GM19397 (cell line): ENCODE measurements around the gene APOC1.
A peak's percentile ranks its signal among the peaks of the same experiment; 100 is the strongest.
"Not testable (repeated sequence)": the region's sequence is repeated elsewhere in the genome, so short reads cannot be mapped to it uniquely, and the experiment has no call there.

Source experiments
- ATAC-seq: cut with Tn5 transposase; IDR thresholded peaks from one replicate; pipeline ENCODE4 v1.9.1; 2021; ENCODE audit warnings: mild to moderate bottlenecking, moderate library complexity; ENCODE audit not compliant: unreplicated experiment

The APOC1 gene

GRCh38 chr19:44888335-44888734 is 26.1 kb upstream of the APOC1 start:
- not testable (repeated sequence) for ATAC-seq

- ATAC-seq: no peak
Measured at GRCh38 chr19:44889830-44890365, 24.5 kb upstream of the APOC1 start.

- ATAC-seq: peak; percentile 79
Measured at GRCh38 chr19:44890366-44891015, 23.9 kb upstream of the APOC1 start.

- no peak for ATAC-seq
Measured at GRCh38 chr19:44891016-44891882, 23.2 kb upstream of the APOC1 start, which contains the start of gene TOMM40. Gene TOMM40, plus strand, starts transcription at chr19:44891254. Its CDS starts 162 bp downstream, at chr19:44891416.

GRCh38 chr19:44892932-44893331 is 21.5 kb upstream of the APOC1 start:
- no peak for ATAC-seq

- no peak for ATAC-seq
Measured at GRCh38 chr19:44893332-44894051, 20.9 kb upstream of the APOC1 start.

- ATAC-seq: no peak
Measured at GRCh38 chr19:44894052-44894400, 20.4 kb upstream of the APOC1 start.

GRCh38 chr19:44894946-44895345 is 19.5 kb upstream of the APOC1 start:
- ATAC-seq: no peak

GRCh38 chr19:44897835-44898234 is 16.6 kb upstream of the APOC1 start:
- ATAC-seq: no peak

GRCh38 chr19:44900328-44901244 is 13.8 kb upstream of the APOC1 start:
- no peak for ATAC-seq

GRCh38 chr19:44903216-44903601 is 11.2 kb upstream of the APOC1 start:
- no peak for ATAC-seq

GRCh38 chr19:44903602-44904425 is 10.6 kb upstream of the APOC1 start:
- ATAC-seq: no peak

- ATAC-seq: no peak
Measured at GRCh38 chr19:44904426-44904994, 9.9 kb upstream of the APOC1 start.

GRCh38 chr19:44905437-44906160 is 8.8 kb upstream of the APOC1 start, which contains the start of gene APOE:
Gene APOE, plus strand, starts transcription at chr19:44905796. Its CDS starts 829 bp downstream, at chr19:44906625.
- ATAC-seq: no peak

- no peak for ATAC-seq
Measured at GRCh38 chr19:44907613-44908012, 6.8 kb upstream of the APOC1 start.

- ATAC-seq: no peak
Measured at GRCh38 chr19:44908074-44908835, 6.2 kb upstream of the APOC1 start.

GRCh38 chr19:44908836-44909261 is 5.6 kb upstream of the APOC1 start:
- ATAC-seq: no peak

GRCh38 chr19:44909775-44910174 is 4.6 kb upstream of the APOC1 start:
- ATAC-seq: no peak
